Psoas muscle (tissue), 8 donors: Measurements from ENCODE around the gene MARF1. TPM values are rescaled to one million over a fixed set of nuclear protein-coding genes. Genes with fewer than 3 reads are reported as not detected.
"Not testable (repeated sequence)": the region's sequence is repeated elsewhere in the genome, so short reads cannot be mapped to it uniquely, and the experiment has no call there.

Experiments
- ATAC-seq, 4 donors: fragments of 200-7000 bp; cut with Tn5 transposase; one replicate each; pipeline ENCODE4 v1.9.1; 2020; ENCODE audit warnings: moderate library complexity in 3 of 4, mild to moderate bottlenecking in 2 of 4
- DNase-seq, 2 donors: peaks; one replicate each; pipeline ENCODE4 v3.0.0-alpha.2; 2020
- H3K27ac ChIP-seq: fragments of 200-600 bp; one replicate; pipeline ENCODE4 v1.8.0; 2022
- H3K27me3 ChIP-seq, 3 donors: fragments of 200-600 bp in 1 of 3; one replicate each; pipeline versions ENCODE4 v1.6.1 to v1.8.0; 2013 to 2022; ENCODE audit warnings: low read length in 2 of 3, mild to moderate bottlenecking in 2 of 3, moderate library complexity in 1 of 3; ENCODE audit not compliant: insufficient read depth in 3 of 3
- H3K36me3 ChIP-seq, 2 donors: fragments of 200-600 bp in 1 of 2; one replicate each; pipeline versions ENCODE4 v1.6.1 to v1.8.0; 2013 to 2022; ENCODE audit warnings: low read depth in 1 of 2, mild to moderate bottlenecking in 1 of 2, moderate library complexity in 1 of 2; ENCODE audit not compliant: insufficient read depth in 1 of 2
- H3K4me1 ChIP-seq: fragments of 200-600 bp; one replicate; pipeline ENCODE4 v1.8.0; 2022
- H3K4me3 ChIP-seq: fragments of 200-600 bp; one replicate; pipeline ENCODE4 v1.8.0; 2022; ENCODE audit warnings: mild to moderate bottlenecking
- H3K9me3 ChIP-seq: fragments of 200-600 bp; one replicate; pipeline ENCODE4 v1.8.0; 2022
- CTCF ChIP-seq: fragments of 200-600 bp; IDR thresholded peaks from one replicate; pipeline ENCODE4 v1.8.0; 2022; ENCODE audit warnings: antibody characterized with exemption
- WGBS, 3 donors: extraction: QIAGEN DNeasy Blood & Tissue Kit; methylation state at CpG; one replicate each; pipeline versions ENCODE4 v1.1.6 to v1.1.7; 2013; 5-methylcytosine and 5-hydroxymethylcytosine counted together
- intact Hi-C, 2 donors: fragments of 100-400 bp; cut with DNase I; formaldehyde crosslinking; loops; one replicate each; pipeline versions ENCODE4 v1.11.0 to v1.14.2; 2022
- polyA plus RNA-seq, 3 donors: library from polyadenylated mRNA; stranded (reverse); fragments of 200-250 nt; gene quantifications; one replicate each; pipeline ENCODE4 v1.2.3, GENCODE V29; 2013
- total RNA-seq, 4 donors: library from RNA; stranded (reverse); fragmentation: NEBNext Ultra II Directional in 2 of 4; extraction: Animal tissue kit (Norgen Biotek cat#: 25700) in 2 of 4; gene quantifications; one replicate each; pipeline versions ENCODE4 v1.2.1 to v1.2.4, GENCODE V29; 2021 to 2023
- donor health status: healthy with polysubstance abuse.
- donor health status: DM: no; HTN: no; CAD: no; lungs with moderate emphysema.
- donor health status: Bipolar disorder and iron deficiency.
- donor health status: healthy.
- donor health status: DM: yes; HTN: yes; CAD: no.
- donor health status: DM: no; HTN: no; CAD: no.
- donor health status: DM: no; HTN: no; CAD: no.
- donor health status: DM: yes; HTN: yes; CAD: no.

MARF1 gene
- total and polyA plus RNA-seq, 7 donors = 13.4 to 91.5 (median 41.7) TPM

GRCh38 chr16:15665107-15665506 lies 22.2 kb upstream of the MARF1 start:
- H3K36me3 ChIP-seq = peaks cover 3 to 56% of the 10 kb centered on the region in 2 donors
- H3K4me1 ChIP-seq = no peaks in the 10 kb centered on the region

DNA sequence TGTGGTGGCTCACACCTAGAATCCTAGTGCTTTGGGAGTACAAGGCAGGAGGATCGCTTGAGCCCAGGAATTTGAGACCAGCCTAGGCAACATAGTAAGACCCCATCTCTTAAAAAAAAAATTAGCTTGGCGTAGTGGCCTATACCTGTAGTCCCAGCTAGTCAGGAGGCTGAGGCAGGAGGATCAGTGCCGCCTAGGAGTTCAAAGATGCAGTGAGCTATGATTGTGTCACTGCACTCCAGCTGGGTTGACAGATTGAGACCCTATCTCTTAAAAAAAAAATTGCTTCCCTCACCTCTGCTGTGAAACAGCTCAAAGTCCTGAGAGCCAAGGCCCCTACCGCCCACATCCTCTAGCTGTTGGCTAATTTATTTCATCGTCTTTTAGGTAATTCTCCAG lies 17.2 kb upstream of the MARF1 start:
- no peaks in the 10 kb centered on the region for H3K9me3 ChIP-seq
- WGBS, 3 donors = 94 to 95% (median 95%) methylated on average over 5 of the region's 5 CpGs
- H3K4me3 ChIP-seq = no peak overlapping the region
- ATAC-seq (no peak), DNase-seq (no peak)
- intact Hi-C loops = no loop called here
- H3K27me3 ChIP-seq = no peaks in the 10 kb centered on the region
- no peaks in the 10 kb centered on the region for H3K4me1 ChIP-seq
- TF ChIP-seq CTCF = no peak
- H3K36me3 ChIP-seq = peaks cover 0 to 7% of the 10 kb centered on the region in 2 donors
- H3K27ac ChIP-seq = no peak overlapping the region

More at GRCh38 chr16:15665107-15665506, 22.2 kb upstream of the MARF1 start:
- no peak for TF ChIP-seq CTCF
- Histone ChIP-seq H3K27me3 (no peaks in the 10 kb centered on the region), H3K27ac (no peak overlapping the region), H3K4me3 (no peak overlapping the region), H3K9me3 (no peaks in the 10 kb centered on the region)
- ATAC-seq (no peak), DNase-seq (no peak)
- intact Hi-C loops = no loop called here

GRCh38 chr16:15658556-15658955 lies 15.6 kb upstream of the MARF1 start:
- TF ChIP-seq CTCF = no peak
- Histone ChIP-seq H3K36me3 (no peaks in the 10 kb centered on the region), H3K27me3 (no peaks in the 10 kb centered on the region), H3K4me1 (no peaks in the 10 kb centered on the region), H3K9me3 (no peaks in the 10 kb centered on the region), H3K27ac (no peak overlapping the region), H3K4me3 (no peak overlapping the region)
- ATAC-seq (no peak), DNase-seq (no peak)
- 92 to 96% (median 94%) methylated on average over 5 of the region's 5 CpGs for WGBS, 3 donors
- intact Hi-C loops = no loop called here

DNA sequence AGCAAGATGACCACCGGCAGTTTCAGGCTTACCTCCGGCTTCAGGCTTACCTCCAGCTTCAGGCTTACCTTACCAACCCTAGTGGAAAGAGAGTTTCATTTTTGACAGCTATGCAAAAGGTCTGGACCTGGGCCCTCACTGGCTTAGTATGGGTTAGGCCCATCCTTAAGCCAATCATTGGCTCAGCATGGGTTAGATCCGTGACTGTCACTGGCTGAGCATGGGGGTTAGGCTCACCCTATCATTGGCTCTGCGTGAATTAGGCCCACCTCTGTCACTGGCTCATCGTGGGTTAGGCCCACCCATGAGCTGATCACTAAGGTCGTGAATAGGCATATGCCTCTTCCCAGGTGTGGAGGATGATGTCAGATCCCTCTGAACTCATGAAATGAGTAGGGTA lies 15.2 kb upstream of the MARF1 start:
- Histone ChIP-seq H3K4me1 (no peaks in the 10 kb centered on the region), H3K36me3 (no peaks in the 10 kb centered on the region), H3K27me3 (no peaks in the 10 kb centered on the region), H3K4me3 (no peak overlapping the region), H3K9me3 (no peaks in the 10 kb centered on the region), H3K27ac (no peak overlapping the region)
- TF ChIP-seq CTCF = no peak
- DNase-seq (no peak), ATAC-seq (no peak)
- WGBS, 3 donors = 85 to 88% (median 87%) methylated on average over 6 of the region's 6 CpGs
- intact Hi-C loops = no loop called here

DNA sequence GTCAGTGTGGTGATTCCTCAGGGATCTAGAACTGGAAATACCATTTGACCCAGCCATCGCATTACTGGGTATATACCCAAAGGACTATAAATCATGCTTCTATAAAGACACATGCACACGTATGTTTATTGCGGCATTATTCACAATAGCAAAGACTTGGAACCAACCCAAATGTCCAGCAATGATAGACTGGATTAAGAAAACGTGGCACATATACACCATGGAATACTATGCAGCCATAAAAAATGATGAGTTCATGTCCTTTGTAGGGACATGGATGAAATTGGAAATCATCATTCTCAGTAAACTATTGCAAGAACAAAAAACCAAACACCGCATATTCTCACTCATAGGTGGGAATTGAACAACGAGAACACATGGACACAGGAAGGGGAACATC lies 12.6 kb upstream of the MARF1 start:
- H3K4me3 ChIP-seq, H3K27ac ChIP-seq, H3K4me1 ChIP-seq, intact Hi-C loops, H3K27me3 ChIP-seq, H3K9me3 ChIP-seq, ATAC-seq, DNase-seq: not testable (repeated sequence)
- WGBS, 3 donors = 92 to 100% (median 96%) methylated on average over 3 of the region's 6 CpGs
- H3K36me3 ChIP-seq = peaks cover 0 to 13% of the 10 kb centered on the region in 2 donors
